Parietal lobe (tissue), 1 donor: ENCODE results near the gene C1orf167. TPM values are rescaled to one million over a fixed set of nuclear protein-coding genes. Genes with fewer than 3 reads are reported as not detected.

Source experiments
- total RNA-seq: library from RNA; depleted of rRNA; stranded (reverse); fragments of >200 nt; gene quantifications from one replicate; pipeline ENCODE4 v1.2.3, GENCODE V29; 2014

C1orf167 gene
- total RNA-seq = not detected

GRCh38 chr1:11761988-11762406, at the start of gene C1orf167:
Gene C1orf167, plus strand, starts transcription at chr1:11762193. Its CDS starts 2,208 bp downstream, at chr1:11764401.

GRCh38 chr1:11735854-11736745, 25.9 kb upstream of the C1orf167 start, which contains the start of gene AGTRAP:
Gene AGTRAP, plus strand, starts transcription at chr1:11736136. Its CDS starts 73 bp downstream, at chr1:11736209.

GRCh38 chr1:11805422-11806306, 43.7 kb downstream of the C1orf167 start, which contains the start of the genes CLCN6 and MTHFR:
Gene CLCN6, plus strand, starts transcription at chr1:11806191. Its CDS starts 72 bp downstream, at chr1:11806263.
Gene MTHFR, minus strand, starts transcription at chr1:11805964. Its CDS starts 2,848 bp downstream, at chr1:11803116.

Other genes starting within 250 kb of the C1orf167 start
- 1.9 TPM for gene FBXO2, start 107.8 kb upstream of the C1orf167 start, total RNA-seq
- gene FBXO44, start 107.3 kb upstream of the C1orf167 start, total RNA-seq = 42.3 TPM
- gene FBXO6, start 98.0 kb upstream of the C1orf167 start, total RNA-seq = 4.7 TPM
- gene MAD2L2, start 81.0 kb upstream of the C1orf167 start, total RNA-seq = 65.7 TPM
- gene DRAXIN, start 70.5 kb upstream of the C1orf167 start, total RNA-seq = 103 TPM
- 3.8 TPM for gene AGTRAP, start 26.1 kb upstream of the C1orf167 start, total RNA-seq
- 45.1 TPM for gene MTHFR, start 43.8 kb downstream of the C1orf167 start, total RNA-seq
- 29.7 TPM for gene CLCN6, start 44.0 kb downstream of the C1orf167 start, total RNA-seq
- not detected for gene NPPA, start 85.6 kb downstream of the C1orf167 start, total RNA-seq
- not detected for gene NPPB, start 96.8 kb downstream of the C1orf167 start, total RNA-seq
- 19.1 TPM for gene KIAA2013, start 164.2 kb downstream of the C1orf167 start, total RNA-seq
- 16.9 TPM for gene PLOD1, start 172.5 kb downstream of the C1orf167 start, total RNA-seq
- gene MFN2, start 218.3 kb downstream of the C1orf167 start, total RNA-seq = 47.3 TPM